Omental fat pad (tissue), 4 donors: ENCODE measurements around the gene ZBTB25. TPM values are rescaled to one million over a fixed set of nuclear protein-coding genes. Genes with fewer than 3 reads are reported as not detected.
"Not testable (repeated sequence)": the region's sequence is repeated elsewhere in the genome, so short reads cannot be mapped to it uniquely, and the experiment has no call there.

Experiments used
- ATAC-seq: fragments of 150-250 bp; one replicate; pipeline ENCODE4 v1.9.1; 2016; ENCODE audit warnings: mild to moderate bottlenecking, moderate library complexity; ENCODE audit not compliant: low FRiP score
- DNase-seq: peaks from one replicate; pipeline ENCODE4 v3.0.0-alpha.2; 2019; ENCODE audit warnings: low spot score
- CTCF ChIP-seq, 3 donors: fragments of 450-650 bp; IDR thresholded peaks; one replicate each; pipeline ENCODE4 v1.5.1; 2016 to 2017; ENCODE audit warnings: antibody characterized with exemption in 3 of 3, mild to moderate bottlenecking in 3 of 3, moderate library complexity in 2 of 3
- total RNA-seq, 4 donors: library from RNA; depleted of rRNA; stranded (reverse); fragments of >200 nt; gene quantifications; one replicate each; pipeline ENCODE4 v1.1.0, GENCODE V29; 2016

The ZBTB25 gene
- total RNA-seq, 4 donors from 2014 or later: 5.5 to 12.3 (median 8.6) TPM

- DNase-seq (no peak), ATAC-seq (no peak)
- TF ChIP-seq CTCF (IDR thresholded peaks at IDR 0.05): no peak
Measured at GRCh38 chr14:64522591-64523355, 19.1 kb upstream of the ZBTB25 start.

GRCh38 chr14:64520699-64521098 is 17.1 kb upstream of the ZBTB25 start:
- no peak for DNase-seq
- no peak for TF ChIP-seq CTCF (IDR thresholded peaks at IDR 0.05)
- no peak for ATAC-seq

- ATAC-seq (no peak), DNase-seq (no peak)
- no peak for TF ChIP-seq CTCF (IDR thresholded peaks at IDR 0.05)
Measured at GRCh38 chr14:64518229-64518628, 14.6 kb upstream of the ZBTB25 start.

GRCh38 chr14:64517667-64518066 is 14.0 kb upstream of the ZBTB25 start:
- ATAC-seq, DNase-seq: not testable (repeated sequence)

GRCh38 chr14:64516969-64517368 is 13.3 kb upstream of the ZBTB25 start:
- TF ChIP-seq CTCF (IDR thresholded peaks at IDR 0.05): no peak
- DNase-seq (no peak), ATAC-seq (no peak)

- no peak for DNase-seq
- no peak for TF ChIP-seq CTCF (IDR thresholded peaks at IDR 0.05)
- no peak for ATAC-seq
Measured at GRCh38 chr14:64515053-64515452, 11.4 kb upstream of the ZBTB25 start.

- TF ChIP-seq CTCF (IDR thresholded peaks at IDR 0.05): no peak
- DNase-seq (no peak), ATAC-seq (no peak)
Measured at GRCh38 chr14:64513271-64513670, 9.6 kb upstream of the ZBTB25 start.
